NCI-H226 (cell line): ENCODE results near the gene SFXN1.

ENCODE experiments used
- DNase-seq: peaks from one replicate; pipeline ENCODE4 v3.0.0-alpha.2; 2015

SFXN1 gene

DNA sequence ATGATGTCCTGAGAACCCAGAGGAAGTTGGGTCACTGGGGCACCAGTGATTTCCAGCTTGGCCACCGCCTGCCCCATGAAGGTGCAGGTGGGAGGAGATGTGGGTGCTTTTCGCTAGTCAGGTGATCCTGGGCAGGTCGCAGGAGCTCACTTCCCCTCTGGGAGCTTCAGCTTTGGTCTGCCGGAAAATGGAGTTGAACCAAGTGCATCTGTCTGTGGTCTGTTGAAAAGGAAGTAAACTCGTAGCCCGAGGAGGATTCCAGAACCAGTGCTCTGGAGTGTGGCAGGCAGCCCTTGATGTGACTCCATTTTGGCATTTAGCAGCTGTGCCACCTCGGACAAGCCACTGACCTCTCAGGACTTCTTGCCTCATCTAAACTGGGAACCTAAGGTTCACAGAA is 97.7 kb downstream of the SFXN1 start:
- no peak for DNase-seq

DNA sequence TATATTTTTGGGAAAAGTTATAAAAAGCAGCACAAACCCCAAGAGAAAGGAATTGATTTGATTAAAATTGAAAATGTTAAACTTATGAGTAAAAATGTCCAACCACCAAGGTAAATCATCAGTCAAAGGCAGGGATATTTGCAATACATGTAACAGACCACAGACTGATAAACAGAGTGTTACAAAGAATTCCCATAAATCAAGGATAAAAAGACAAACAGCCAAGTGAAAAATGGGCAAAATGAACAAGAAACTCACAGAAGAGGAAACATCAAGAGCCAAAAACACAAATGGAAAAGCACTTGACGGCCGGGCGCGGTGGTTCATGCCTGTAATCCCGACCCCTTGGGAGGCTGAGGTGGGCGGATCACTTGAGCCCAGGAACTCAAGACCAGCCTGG is 98.2 kb downstream of the SFXN1 start:
- no peak for DNase-seq
